Keratinocyte (primary cell): ENCODE data around the gene MYOM1. TPM values are rescaled to one million over a fixed set of nuclear protein-coding genes. Genes with fewer than 3 reads are reported as not detected.

Experiments used
- DNase-seq: peaks from one replicate; pipeline ENCODE4 v3.0.0-alpha.2; 2011; ENCODE audit warnings: low read depth, missing footprints, low spot score
- FAIRE-seq: peaks from 2 replicates; lab custom pipeline; 2011; peaks lifted over from hg19 to GRCh38; lab: Jason Lieb, UNC
- H2AFZ ChIP-seq: 2 replicates; pipeline ENCODE4 v1.6.0; 2012; ENCODE audit warnings: low read length, control low read depth, inconsistent platforms; ENCODE audit not compliant: control insufficient read depth
- H3K27ac ChIP-seq: 2 replicates; pipeline ENCODE4 v1.5.1; 2011; ENCODE audit warnings: low read length; ENCODE audit not compliant: control insufficient read depth, insufficient read depth
- H3K27me3 ChIP-seq: 3 replicates; pipeline ENCODE4 v1.6.0; 2011; ENCODE audit warnings: low read length; ENCODE audit not compliant: control insufficient read depth, insufficient read depth; ENCODE audit errors: extremely low read depth
- H3K36me3 ChIP-seq, 2 experiments: 2 replicates in 1 of 2; 3 replicates in 1 of 2; pipeline ENCODE4 v1.5.1; 2011; ENCODE audit warnings: low read length in 2 of 2, mild to moderate bottlenecking in 1 of 2; ENCODE audit not compliant: control insufficient read depth in 2 of 2, insufficient read depth in 2 of 2; ENCODE audit errors: extremely low read depth in 1 of 2
- H3K4me1 ChIP-seq: 3 replicates; pipeline ENCODE4 v1.5.1; 2011; ENCODE audit warnings: low read length; ENCODE audit not compliant: control insufficient read depth, insufficient read depth; ENCODE audit errors: extremely low read depth
- H3K4me2 ChIP-seq: 3 replicates; pipeline ENCODE4 v1.6.0; 2011; ENCODE audit warnings: low read depth, low read length; ENCODE audit not compliant: control insufficient read depth, insufficient read depth; ENCODE audit errors: extremely low read depth
- H3K4me3 ChIP-seq, 3 experiments: fragments of 200-600 bp in 1 of 3; sonication (generic) in 1 of 3; 2 replicates in 2 of 3; 3 replicates in 1 of 3; pipeline ENCODE4 v1.5.1; 2011 to 2016; ENCODE audit warnings: low read length in 3 of 3, mild to moderate bottlenecking in 3 of 3, control low read depth in 2 of 3, inconsistent platforms in 1 of 3, low read depth in 1 of 3, mixed read lengths in 1 of 3, mixed run types in 1 of 3, moderate library complexity in 1 of 3; ENCODE audit not compliant: control insufficient read depth in 2 of 3, insufficient read depth in 2 of 3; ENCODE audit errors: extremely low read depth in 1 of 3
- H3K79me2 ChIP-seq: 2 replicates; pipeline ENCODE4 v1.6.0; 2012; ENCODE audit warnings: low read length; ENCODE audit not compliant: control insufficient read depth, insufficient read depth
- H3K9ac ChIP-seq: 3 replicates; pipeline ENCODE4 v1.6.0; 2011; ENCODE audit warnings: low read length; ENCODE audit not compliant: control insufficient read depth, insufficient read depth; ENCODE audit errors: extremely low read depth
- H3K9me1 ChIP-seq: 3 replicates; pipeline ENCODE4 v1.6.0; 2011; ENCODE audit warnings: low read length; ENCODE audit not compliant: control insufficient read depth, insufficient read depth; ENCODE audit errors: extremely low read depth
- H3K9me3 ChIP-seq: 2 replicates; pipeline ENCODE4 v1.5.1; 2012; ENCODE audit warnings: low read depth, low read length; ENCODE audit not compliant: control insufficient read depth
- H4K20me1 ChIP-seq: 3 replicates; pipeline ENCODE4 v1.6.0; 2011; ENCODE audit warnings: low read length; ENCODE audit not compliant: control insufficient read depth, insufficient read depth; ENCODE audit errors: extremely low read depth
- EZH2 ChIP-seq: IDR thresholded peaks from one replicate; pipeline ENCODE4 v1.6.1; 2012; ENCODE audit warnings: inconsistent platforms, mild to moderate bottlenecking, low read length, moderate library complexity
- dilution Hi-C: fragments of 300-500 bp; cut with MboI; formaldehyde crosslinking; loops from one replicate; pipeline ENCODE4 v1.7.0; 2020; ENCODE audit warnings: low sequenced_read_pairs; ENCODE audit not compliant: extremely low pct_ligation_motif_present
- polyA plus RNA-seq, 5 experiments: library from polyadenylated mRNA; depleted of rRNA in 3 of 5; stranded (reverse) in 3 of 5; stranded (forward) in 1 of 5; unstranded in 1 of 5; fragments of >200 nt; gene quantifications; 1 replicate in 1 of 5; 2 replicates in 3 of 5; 3 replicates in 1 of 5; pipeline versions ENCODE4 v1.2.1 to v1.2.3, GENCODE V29; 2011 to 2012; ENCODE audit warnings: missing spikeins in 2 of 5, low read depth in 1 of 5, low replicate concordance in 1 of 5
- TF ChIP-seq, protein P1 (sequence below), 3 experiments: IDR thresholded peaks in 1 of 3; conservative IDR thresholded peaks in 1 of 3; optimal IDR thresholded peaks in 1 of 3; 2 replicates in 2 of 3; 3 replicates in 1 of 3; pipeline versions ENCODE3 to v1.5.1; 2011; ENCODE audit warnings: low read length in 3 of 3, mild to moderate bottlenecking in 3 of 3, moderate library complexity in 2 of 3, control low read depth in 1 of 3, inconsistent platforms in 1 of 3; ENCODE audit not compliant: insufficient read depth in 2 of 3; ENCODE audit errors: extremely low read depth in 1 of 3

The MYOM1 gene
- polyA plus RNA-seq, 1 donor (not counting 4 experiments of a cell fraction or from before 2014, with no cell fraction given), result 0.03 TPM

- Histone ChIP-seq H3K36me3 (no peaks in the 10 kb centered on the region), H3K27me3 (no peaks in the 10 kb centered on the region), H3K9me3 (no peaks in the 10 kb centered on the region), H2AFZ (no peak overlapping the region), H3K4me3 (no peak overlapping the region), H3K9me1 (no peaks in the 10 kb centered on the region), H4K20me1 (no peaks in the 10 kb centered on the region), H3K79me2 (no peaks in the 10 kb centered on the region), H3K4me1 (no peaks in the 10 kb centered on the region), H3K4me2 (no peak overlapping the region), H3K27ac (no peak overlapping the region), H3K9ac (no peak overlapping the region)
- no peak for TF ChIP-seq EZH2
- no peak for DNase-seq
- FAIRE-seq, result no peak
- dilution Hi-C loops, result no loop called here
Measured at GRCh38 chr18:3138274-3138975, 81.3 kb downstream of the MYOM1 start.

GRCh38 chr18:3135536-3135935 is 84.2 kb downstream of the MYOM1 start:
- Histone ChIP-seq H3K9me1 (no peaks in the 10 kb centered on the region), H3K4me2 (no peak overlapping the region), H3K27ac (no peak overlapping the region), H3K79me2 (no peaks in the 10 kb centered on the region), H3K36me3 (no peaks in the 10 kb centered on the region), H3K4me3 (no peak overlapping the region), H3K9ac (no peak overlapping the region), H3K27me3 (no peaks in the 10 kb centered on the region), H3K9me3 (no peaks in the 10 kb centered on the region), H2AFZ (no peak overlapping the region), H3K4me1 (no peaks in the 10 kb centered on the region), H4K20me1 (no peaks in the 10 kb centered on the region)
- dilution Hi-C loops, result no loop called here
- no peak for FAIRE-seq
- DNase-seq, result no peak
- TF ChIP-seq, protein P1, sequence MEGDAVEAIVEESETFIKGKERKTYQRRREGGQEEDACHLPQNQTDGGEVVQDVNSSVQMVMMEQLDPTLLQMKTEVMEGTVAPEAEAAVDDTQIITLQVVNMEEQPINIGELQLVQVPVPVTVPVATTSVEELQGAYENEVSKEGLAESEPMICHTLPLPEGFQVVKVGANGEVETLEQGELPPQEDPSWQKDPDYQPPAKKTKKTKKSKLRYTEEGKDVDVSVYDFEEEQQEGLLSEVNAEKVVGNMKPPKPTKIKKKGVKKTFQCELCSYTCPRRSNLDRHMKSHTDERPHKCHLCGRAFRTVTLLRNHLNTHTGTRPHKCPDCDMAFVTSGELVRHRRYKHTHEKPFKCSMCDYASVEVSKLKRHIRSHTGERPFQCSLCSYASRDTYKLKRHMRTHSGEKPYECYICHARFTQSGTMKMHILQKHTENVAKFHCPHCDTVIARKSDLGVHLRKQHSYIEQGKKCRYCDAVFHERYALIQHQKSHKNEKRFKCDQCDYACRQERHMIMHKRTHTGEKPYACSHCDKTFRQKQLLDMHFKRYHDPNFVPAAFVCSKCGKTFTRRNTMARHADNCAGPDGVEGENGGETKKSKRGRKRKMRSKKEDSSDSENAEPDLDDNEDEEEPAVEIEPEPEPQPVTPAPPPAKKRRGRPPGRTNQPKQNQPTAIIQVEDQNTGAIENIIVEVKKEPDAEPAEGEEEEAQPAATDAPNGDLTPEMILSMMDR (optimal IDR thresholded peaks at IDR 0.05 in 1 of 3, IDR thresholded peaks at IDR 0.05 in 1 of 3, conservative IDR thresholded peaks at IDR 0.05 in 1 of 3; ENCODE audit: extremely low read depth in 1 of 3, insufficient read depth in 2 of 3, low read length in 3 of 3), result no peak
- TF ChIP-seq EZH2, result no peak

- no peak for TF ChIP-seq EZH2
- TF ChIP-seq, protein P1 (optimal IDR thresholded peaks at IDR 0.05 in 1 of 3, IDR thresholded peaks at IDR 0.05 in 1 of 3, conservative IDR thresholded peaks at IDR 0.05 in 1 of 3; ENCODE audit: extremely low read depth in 1 of 3, insufficient read depth in 2 of 3, low read length in 3 of 3), result no peak
- FAIRE-seq, result no peak
- H3K9ac ChIP-seq, result no peak overlapping the region
- H3K4me1 ChIP-seq, result no peaks in the 10 kb centered on the region
- no peaks in the 10 kb centered on the region for H3K27me3 ChIP-seq
- H3K4me3 ChIP-seq, result no peak overlapping the region
- no peak for DNase-seq
- H2AFZ ChIP-seq, result no peak overlapping the region
- no peaks in the 10 kb centered on the region for H3K9me3 ChIP-seq
- dilution Hi-C loops, result no loop called here
- no peak overlapping the region for H3K27ac ChIP-seq
- no peaks in the 10 kb centered on the region for H3K36me3 ChIP-seq
- H3K4me2 ChIP-seq, result no peak overlapping the region
- no peaks in the 10 kb centered on the region for H4K20me1 ChIP-seq
- no peaks in the 10 kb centered on the region for H3K9me1 ChIP-seq
- H3K79me2 ChIP-seq, result no peaks in the 10 kb centered on the region
Measured at GRCh38 chr18:3132700-3133099, 87.1 kb downstream of the MYOM1 start.
